ENCODE data around the gene MT1B. TPM values are rescaled to one million over a fixed set of nuclear protein-coding genes. Genes with fewer than 3 reads are reported as not detected.

MT1B gene
- total RNA-seq, 2 donors from 2014 or later = not detected

GRCh38 chr16:56675685-56676210 is 24.1 kb downstream of the MT1B start:
- Mint-ChIP-seq H3K27me3 (peaks cover 11% of the 10 kb centered on the region), H3K36me3 (ENCODE audit: low read depth) (no peaks in the 10 kb centered on the region), H3K4me1 (peaks cover 11% of the 10 kb centered on the region), H3K4me3 (peak overlapping the region; percentile 58), H3K27ac (peak overlapping the region; percentile 39), H3K9me3 (no peaks in the 10 kb centered on the region)
- ATAC-seq (replicated peaks) = no peak

- ATAC-seq (replicated peaks) = no peak
- no peaks in the 10 kb centered on the region for H3K9me3 Mint-ChIP-seq
These were observed 25.8 kb downstream of the MT1B start for GRCh38 chr16:56677474-56677873.

GRCh38 chr16:56679078-56679730 is 27.5 kb downstream of the MT1B start:
- Mint-ChIP-seq H3K4me1 (peaks cover 14% of the 10 kb centered on the region), H3K4me3 (no peak overlapping the region), H3K9me3 (no peaks in the 10 kb centered on the region), H3K27me3 (peaks cover 6% of the 10 kb centered on the region), H3K36me3 (ENCODE audit: low read depth) (no peaks in the 10 kb centered on the region), H3K27ac (no peak overlapping the region)
- no peak for ATAC-seq (replicated peaks)

More at GRCh38 chr16:56677474-56677873, 25.8 kb downstream of the MT1B start:
- Mint-ChIP-seq H3K27me3 (peaks cover 6% of the 10 kb centered on the region), H3K36me3 (ENCODE audit: low read depth) (no peaks in the 10 kb centered on the region), H3K4me3 (no peak overlapping the region), H3K4me1 (peaks cover 11% of the 10 kb centered on the region), H3K27ac (no peak overlapping the region)

- H3K9me3 Mint-ChIP-seq = no peaks in the 10 kb centered on the region
- peaks cover 17% of the 10 kb centered on the region for H3K4me1 Mint-ChIP-seq
- no peak overlapping the region for H3K4me3 Mint-ChIP-seq
- H3K27me3 Mint-ChIP-seq = peaks cover 6% of the 10 kb centered on the region
- H3K36me3 Mint-ChIP-seq (ENCODE audit: low read depth) = no peaks in the 10 kb centered on the region
- peak; percentile 81 for ATAC-seq (replicated peaks)
- H3K27ac Mint-ChIP-seq = no peak overlapping the region
These were observed 28.1 kb downstream of the MT1B start for GRCh38 chr16:56679818-56680217.

GRCh38 chr16:56681939-56682702 is 30.4 kb downstream of the MT1B start, which contains the start of gene MT1X:
MT1X (plus strand) TSS chr16:56682470; CDS start chr16:56682541, 71 bp downstream.
- Mint-ChIP-seq H3K4me3 (peak within 1 kb of the TSS; percentile 90), H3K36me3 (ENCODE audit: low read depth) (no peaks in the 10 kb centered on the region), H3K27ac (peak within 1 kb of the TSS; percentile 80), H3K9me3 (no peaks in the 10 kb centered on the region), H3K27me3 (no peaks in the 10 kb centered on the region), H3K4me1 (peaks cover 10% of the 10 kb centered on the region)
- ATAC-seq (replicated peaks) = peak; percentile 96

- Mint-ChIP-seq H3K36me3 (ENCODE audit: low read depth) (no peaks in the 10 kb centered on the region), H3K4me3 (peak overlapping the region; percentile 90), H3K27me3 (no peaks in the 10 kb centered on the region), H3K4me1 (peaks cover 10% of the 10 kb centered on the region), H3K27ac (peak overlapping the region; percentile 80), H3K9me3 (no peaks in the 10 kb centered on the region)
- ATAC-seq (replicated peaks) = no peak
These were observed 31.2 kb downstream of the MT1B start for GRCh38 chr16:56682703-56683397.

- Mint-ChIP-seq H3K27ac (no peak overlapping the region), H3K27me3 (no peaks in the 10 kb centered on the region), H3K4me3 (peak overlapping the region; percentile 90), H3K4me1 (peaks cover 10% of the 10 kb centered on the region), H3K9me3 (no peaks in the 10 kb centered on the region), H3K36me3 (ENCODE audit: low read depth) (no peaks in the 10 kb centered on the region)
- ATAC-seq (replicated peaks) = no peak
These were observed 31.9 kb downstream of the MT1B start for GRCh38 chr16:56683424-56684172.

GRCh38 chr16:56684256-56684925 is 32.7 kb downstream of the MT1B start:
- no peaks in the 10 kb centered on the region for H3K36me3 Mint-ChIP-seq (ENCODE audit: low read depth)
- H3K27ac Mint-ChIP-seq = no peak overlapping the region
- H3K9me3 Mint-ChIP-seq = no peaks in the 10 kb centered on the region
- H3K27me3 Mint-ChIP-seq = no peaks in the 10 kb centered on the region
- ATAC-seq (replicated peaks) = no peak
- H3K4me1 Mint-ChIP-seq = peaks cover 10% of the 10 kb centered on the region
- H3K4me3 Mint-ChIP-seq = peak overlapping the region; percentile 90

- Mint-ChIP-seq H3K4me1 (peaks cover 6% of the 10 kb centered on the region), H3K9me3 (no peaks in the 10 kb centered on the region), H3K36me3 (ENCODE audit: low read depth) (no peaks in the 10 kb centered on the region), H3K27ac (no peak overlapping the region), H3K27me3 (no peaks in the 10 kb centered on the region), H3K4me3 (no peak overlapping the region)
- no peak for ATAC-seq (replicated peaks)
These were observed 33.4 kb downstream of the MT1B start for GRCh38 chr16:56684926-56685590.

- Mint-ChIP-seq H3K27me3 (no peaks in the 10 kb centered on the region), H3K27ac (no peak overlapping the region), H3K9me3 (no peaks in the 10 kb centered on the region), H3K4me3 (no peak overlapping the region), H3K36me3 (ENCODE audit: low read depth) (no peaks in the 10 kb centered on the region), H3K4me1 (peaks cover 6% of the 10 kb centered on the region)
- ATAC-seq (replicated peaks) = no peak
These were observed 35.1 kb downstream of the MT1B start for GRCh38 chr16:56686758-56687157.

- H3K27ac Mint-ChIP-seq = no peak overlapping the region
- H3K4me1 Mint-ChIP-seq = peaks cover 6% of the 10 kb centered on the region
- H3K4me3 Mint-ChIP-seq = no peak overlapping the region
- H3K27me3 Mint-ChIP-seq = no peaks in the 10 kb centered on the region
- H3K36me3 Mint-ChIP-seq (ENCODE audit: low read depth) = no peaks in the 10 kb centered on the region
- no peaks in the 10 kb centered on the region for H3K9me3 Mint-ChIP-seq
- ATAC-seq (replicated peaks) = no peak
These were observed 37.1 kb downstream of the MT1B start for GRCh38 chr16:56688762-56689161.

GRCh38 chr16:56689171-56689570 is 37.5 kb downstream of the MT1B start:
- Mint-ChIP-seq H3K9me3 (no peaks in the 10 kb centered on the region), H3K4me3 (no peak overlapping the region), H3K27ac (no peak overlapping the region), H3K27me3 (no peaks in the 10 kb centered on the region), H3K4me1 (peaks cover 3% of the 10 kb centered on the region), H3K36me3 (ENCODE audit: low read depth) (no peaks in the 10 kb centered on the region)
- ATAC-seq (replicated peaks) = no peak

GRCh38 chr16:56690420-56691122 is 38.9 kb downstream of the MT1B start:
- H3K27me3 Mint-ChIP-seq = no peaks in the 10 kb centered on the region
- H3K4me1 Mint-ChIP-seq = no peaks in the 10 kb centered on the region
- H3K36me3 Mint-ChIP-seq (ENCODE audit: low read depth) = no peaks in the 10 kb centered on the region
- ATAC-seq (replicated peaks) = no peak
- H3K27ac Mint-ChIP-seq = peak overlapping the region; percentile 28
- no peaks in the 10 kb centered on the region for H3K9me3 Mint-ChIP-seq
- H3K4me3 Mint-ChIP-seq = no peak overlapping the region

Data from activated T-helper 17 cell treated with anti-CD3 and anti-CD28 coated beads, Interleukin-2, amount 50 U/mL, for 72 hours (primary cell).